PC-3 (cell line): Measurements from ENCODE around the gene CHRNG.

ENCODE experiments used
- EZH2 ChIP-seq: fragments of 300-600 bp; sonication (generic); IDR thresholded peaks from one replicate; pipeline ENCODE4 v1.6.1; 2017; ENCODE audit warnings: antibody characterized with exemption, mild to moderate bottlenecking, low read length; ENCODE audit not compliant: unreplicated experiment
- EZH2phosphoT487 ChIP-seq: fragments of 300-600 bp; sonication (generic); IDR thresholded peaks from 2 replicates; pipeline ENCODE4 v1.6.1; 2018; ENCODE audit warnings: mild to moderate bottlenecking, antibody characterized with exemption, low read length, borderline replicate concordance

DNA sequence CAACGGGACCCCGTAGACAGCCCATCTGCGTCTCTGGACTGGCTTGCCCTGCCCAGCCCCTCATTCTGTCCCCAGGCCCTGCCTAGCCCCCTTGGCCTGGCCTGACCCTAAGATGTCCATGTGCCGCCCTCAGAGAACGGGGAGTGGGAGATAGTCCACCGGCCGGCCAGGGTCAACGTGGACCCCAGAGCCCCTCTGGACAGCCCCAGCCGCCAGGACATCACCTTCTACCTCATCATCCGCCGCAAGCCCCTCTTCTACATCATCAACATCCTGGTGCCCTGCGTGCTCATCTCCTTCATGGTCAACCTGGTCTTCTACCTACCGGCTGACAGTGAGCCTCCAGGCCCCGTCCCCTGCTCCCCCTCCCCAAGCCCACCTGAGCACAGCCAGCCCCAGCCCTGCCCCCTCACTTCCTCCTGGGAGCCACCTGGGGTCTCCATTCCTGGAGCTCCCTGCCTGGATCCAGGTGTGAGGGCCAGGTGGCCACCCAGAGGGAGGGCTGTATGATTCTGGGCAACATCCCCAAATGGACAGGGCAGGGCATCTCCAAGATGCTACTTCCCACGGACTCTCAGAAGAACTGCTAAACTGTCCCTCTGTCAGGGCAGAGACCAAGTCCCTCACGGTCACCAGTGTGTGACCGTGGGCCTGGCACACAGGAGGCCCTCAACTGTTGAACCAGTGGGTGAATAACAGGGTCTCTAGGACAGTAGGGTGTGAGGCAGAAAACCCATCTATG is 9.5 kb upstream of the CHRNG start:
- TF ChIP-seq EZH2 = no peak
- TF ChIP-seq EZH2phosphoT487 = no peak
